ENCODE data around the gene NR6A1.

The NR6A1 gene

GRCh38 chr9:124795881-124796431 lies 24.8 kb upstream of the NR6A1 start:
- FAIRE-seq, result no peak

DNA sequence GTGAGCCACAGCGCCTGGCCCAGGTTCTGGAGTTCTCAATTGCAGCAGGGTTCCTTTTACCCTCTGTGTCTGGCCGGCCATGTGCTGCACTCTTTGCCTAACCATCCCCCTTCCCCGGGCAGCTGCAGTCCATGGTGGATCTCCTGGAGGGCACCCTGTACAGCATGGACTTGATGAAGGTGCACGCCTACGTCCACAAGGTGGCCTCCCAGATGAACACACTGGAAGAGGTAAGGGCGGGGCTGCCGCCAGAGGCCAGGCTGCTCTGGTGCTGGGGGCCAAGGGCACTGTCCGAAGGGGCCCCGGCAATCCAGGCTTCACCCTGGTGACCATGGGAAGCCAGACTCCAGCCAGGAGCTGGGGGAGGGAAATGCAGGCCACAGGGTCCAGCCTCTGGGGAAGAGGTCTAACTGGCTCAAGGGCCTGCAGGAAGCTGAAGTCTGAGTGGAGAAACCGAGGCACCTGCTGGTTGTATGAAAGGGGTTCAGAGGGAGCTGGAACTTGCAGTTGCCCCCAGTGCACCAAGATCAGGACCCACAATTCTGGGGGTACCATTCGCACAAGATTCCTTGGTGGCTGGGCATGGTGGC lies 23.9 kb upstream of the NR6A1 start:
- FAIRE-seq, result no peak

GRCh38 chr9:124793015-124793541 lies 22.0 kb upstream of the NR6A1 start:
- FAIRE-seq, result no peak

DNA sequence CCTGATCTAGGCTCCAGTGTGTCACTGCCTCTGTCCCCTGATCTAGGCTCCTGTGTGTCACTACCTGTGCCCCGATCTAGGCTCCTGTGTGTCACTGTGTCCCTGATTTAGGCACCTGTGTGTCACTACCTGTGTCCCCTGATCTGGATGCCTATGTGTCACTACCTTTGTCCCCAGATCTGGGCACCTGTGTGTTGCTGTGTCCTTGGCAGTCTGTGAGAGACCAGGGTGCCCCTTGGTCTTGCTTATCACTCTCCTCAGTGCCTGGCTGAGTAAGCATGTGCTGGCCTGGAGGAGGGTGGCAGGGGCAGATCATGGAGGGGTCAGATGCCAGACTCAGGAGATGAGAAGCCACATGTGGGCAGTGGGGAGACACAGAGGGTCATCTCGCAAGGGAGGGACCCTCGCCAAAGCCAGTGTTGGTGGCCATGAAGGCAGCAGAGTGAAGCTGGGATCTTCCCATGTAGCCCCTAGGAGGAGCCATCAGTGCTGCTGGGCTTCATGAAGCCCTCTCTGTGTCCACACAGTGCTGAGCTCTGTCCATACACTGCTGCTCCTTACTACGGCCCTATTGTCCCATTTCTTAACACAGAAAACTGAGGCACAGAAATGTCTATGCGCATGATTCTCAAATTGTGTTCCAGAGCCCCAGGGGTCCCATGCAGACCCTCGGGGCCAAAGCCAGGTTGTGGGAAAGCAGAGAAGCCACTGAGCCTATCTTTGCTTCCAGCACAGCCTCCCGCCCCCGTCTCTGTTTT lies 21.3 kb upstream of the NR6A1 start:
- no peak for FAIRE-seq

- no peak for FAIRE-seq
Observed at GRCh38 chr9:124790801-124791505, 19.8 kb upstream of the NR6A1 start.

DNA sequence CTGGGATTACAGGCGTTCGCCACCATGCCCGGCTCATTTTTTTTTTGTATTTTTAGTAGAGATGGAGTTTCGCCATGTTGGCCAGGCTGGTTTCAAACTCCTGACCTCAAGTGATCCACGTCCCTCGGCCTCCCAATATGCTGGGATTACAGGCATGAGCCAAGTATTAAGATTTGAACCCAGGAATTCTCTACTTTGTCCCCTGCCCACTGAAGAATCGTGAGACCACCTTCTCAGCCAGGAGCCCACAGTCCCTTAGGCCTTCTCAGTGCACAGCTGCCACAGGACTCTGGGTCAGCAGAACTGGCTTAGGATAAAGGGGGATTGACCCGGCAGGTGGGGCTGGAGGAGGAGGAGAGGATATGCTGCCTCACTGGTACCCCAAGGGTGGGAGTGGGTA lies 19.2 kb upstream of the NR6A1 start:
- no peak for FAIRE-seq

DNA sequence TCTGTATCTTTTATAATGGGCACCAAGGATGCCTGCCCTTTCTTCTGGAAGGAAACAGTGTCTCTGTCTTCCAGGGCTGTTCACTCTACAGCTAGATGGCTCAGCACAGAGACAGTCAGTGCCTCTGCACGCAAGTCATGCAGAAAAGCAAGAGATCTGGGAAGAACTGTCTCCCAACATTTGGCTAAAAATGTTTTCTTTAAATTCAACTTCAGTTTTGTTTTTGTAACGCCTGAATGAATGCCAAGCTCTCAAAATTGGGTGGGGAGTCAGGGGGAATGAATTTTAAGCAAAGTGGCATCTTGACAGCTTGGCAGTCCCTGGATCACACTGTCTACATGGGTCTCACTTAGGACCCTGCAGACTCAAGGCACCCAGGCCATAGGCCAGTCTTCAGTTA lies 18.4 kb upstream of the NR6A1 start:
- no peak for FAIRE-seq

GRCh38 chr9:124788542-124789217 lies 17.6 kb upstream of the NR6A1 start:
- FAIRE-seq, result no peak

DNA sequence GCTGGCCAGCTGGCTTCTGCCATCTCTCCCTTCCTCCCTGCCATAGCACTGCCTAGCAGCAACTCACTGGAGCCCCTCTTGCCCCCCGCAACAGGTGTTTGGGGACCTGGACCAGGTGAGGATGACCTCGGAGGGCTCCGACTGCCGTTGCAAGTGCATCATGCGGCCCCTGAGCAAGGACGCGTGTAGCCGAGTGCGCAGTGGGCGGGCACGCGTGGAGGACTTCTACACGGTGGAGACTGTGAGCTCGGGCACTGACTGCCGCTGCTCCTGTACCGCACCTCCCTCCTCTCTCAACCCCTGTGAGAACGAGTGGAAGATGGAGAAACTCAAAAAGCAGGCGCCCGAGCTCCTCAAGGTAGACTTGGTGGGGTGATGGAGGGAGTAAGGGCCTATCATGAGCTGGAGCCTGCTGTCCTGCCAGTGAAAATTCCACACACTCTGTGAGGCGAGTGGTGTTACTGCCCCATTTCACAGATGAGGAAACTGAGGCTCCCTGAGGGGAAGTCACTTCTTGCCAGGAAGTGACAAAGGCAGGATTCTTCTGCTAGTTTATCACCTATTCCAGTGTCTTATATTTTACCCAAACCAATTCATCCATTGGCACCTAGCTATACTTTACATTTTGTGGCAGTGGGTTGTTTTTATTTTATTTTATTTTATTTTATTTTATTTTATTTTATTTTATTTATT lies 15.9 kb upstream of the NR6A1 start:
- FAIRE-seq, result no peak

- no peak for FAIRE-seq
Observed at GRCh38 chr9:124784509-124784908, 13.4 kb upstream of the NR6A1 start.

GRCh38 chr9:124783830-124784229 lies 12.7 kb upstream of the NR6A1 start:
- FAIRE-seq, result no peak

DNA sequence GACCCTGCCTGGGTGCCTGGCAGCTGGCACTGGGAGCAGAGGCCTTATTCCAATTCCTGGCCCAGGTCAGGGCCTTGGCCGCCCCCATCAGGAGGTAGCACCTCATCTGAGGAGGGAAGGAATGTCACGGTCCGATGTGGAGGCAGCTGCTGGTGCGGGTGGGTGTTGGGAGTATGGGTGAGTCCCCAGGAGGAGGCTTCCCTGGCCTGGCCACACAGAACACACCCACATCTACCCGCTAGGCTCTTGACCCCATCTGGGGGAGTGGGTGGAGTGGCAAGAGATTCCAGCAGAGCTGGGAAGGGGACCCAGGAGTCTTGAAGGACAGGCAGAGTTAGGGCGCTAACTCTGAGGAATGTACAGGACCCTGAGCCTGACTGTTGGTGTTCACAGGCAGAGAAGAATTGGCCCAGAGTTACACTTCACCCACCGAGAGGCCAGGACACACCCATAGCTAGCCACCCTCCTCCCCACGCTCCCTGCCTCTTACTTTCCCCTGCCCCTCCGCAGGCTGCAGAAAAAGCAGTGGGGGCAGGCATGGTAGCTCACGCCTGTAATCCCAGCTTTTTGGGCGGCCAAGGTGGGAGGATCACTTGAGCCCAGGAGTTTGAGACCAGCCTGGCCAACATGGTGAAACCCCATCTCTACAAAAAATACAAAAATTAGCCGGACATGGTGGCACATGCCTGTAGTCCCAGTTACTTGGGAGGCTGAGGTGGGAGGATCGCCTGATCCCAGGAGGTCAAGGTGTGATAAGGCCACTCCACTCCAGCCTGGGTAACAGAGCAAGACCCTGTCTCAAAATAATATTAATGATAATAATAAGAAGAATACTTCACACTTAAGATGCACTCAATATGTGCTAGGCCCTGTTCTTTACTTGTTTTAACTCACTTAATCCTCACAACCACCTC lies 11.8 kb upstream of the NR6A1 start:
- FAIRE-seq, result no peak

DNA sequence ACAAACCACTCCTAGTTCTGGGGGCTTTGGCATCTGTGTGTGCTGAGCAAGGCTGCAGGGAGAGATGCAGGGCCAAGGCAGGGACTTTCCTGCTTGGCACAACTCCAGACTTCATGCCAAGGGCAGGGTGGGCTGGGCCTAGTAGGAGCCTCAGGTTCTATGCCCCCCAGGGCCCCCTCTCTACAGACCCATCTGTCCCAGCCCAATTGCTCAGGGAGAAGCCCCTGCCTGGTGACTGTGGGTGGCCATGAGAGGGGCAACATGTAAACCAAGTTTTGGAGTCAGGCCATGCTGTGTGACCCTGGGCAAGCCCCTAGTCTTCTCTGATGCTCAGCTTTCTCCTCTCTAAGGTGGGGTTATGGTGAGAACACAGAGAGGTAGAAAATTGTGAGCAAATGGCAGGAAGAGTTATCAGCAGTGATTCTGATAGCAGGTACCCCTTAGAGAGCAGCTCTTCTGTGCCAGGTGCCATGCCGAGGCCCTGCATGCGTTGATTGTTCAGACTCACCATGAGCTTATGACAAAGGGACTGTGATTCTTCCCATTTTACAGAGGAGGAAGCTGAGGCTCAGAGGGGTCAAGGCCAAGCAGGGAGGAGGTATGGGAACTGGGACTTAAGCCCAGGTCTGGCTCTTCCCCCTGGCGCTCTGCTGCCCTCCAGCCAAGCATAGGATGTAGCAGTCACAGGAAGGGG lies 11.0 kb upstream of the NR6A1 start:
- no peak for FAIRE-seq

- no peak for FAIRE-seq
Observed at GRCh38 chr9:124780757-124781151, 9.6 kb upstream of the NR6A1 start.

GRCh38 chr9:124780060-124780756 lies 9.1 kb upstream of the NR6A1 start:
- FAIRE-seq, result no peak

- no peak for FAIRE-seq
Observed at GRCh38 chr9:124779368-124780059, 8.4 kb upstream of the NR6A1 start.

- FAIRE-seq, result no peak
Observed at GRCh38 chr9:124778575-124779367, 7.7 kb upstream of the NR6A1 start.

- no peak for FAIRE-seq
Observed at GRCh38 chr9:124776954-124777648, 6.0 kb upstream of the NR6A1 start, which contains the start of gene OLFML2A. Gene OLFML2A, plus strand, starts transcription at chr9:124777133. Its CDS starts 138 bp downstream, at chr9:124777271.
